Ishikawa (cell line): ENCODE data around the gene ZNF583.

Source experiments
- CEBPB ChIP-seq: IDR thresholded peaks from 2 replicates; pipeline ENCODE4 v1.6.1; 2012
- CREB1 ChIP-seq: IDR thresholded peaks from 2 replicates; pipeline ENCODE4 v1.6.1; 2012; ENCODE audit warnings: low read depth
- EGR1 ChIP-seq: IDR thresholded peaks from 2 replicates; pipeline ENCODE4 v1.6.1; 2012
- EP300 ChIP-seq: IDR thresholded peaks from 2 replicates; pipeline ENCODE4 v1.6.1; 2012; ENCODE audit warnings: borderline replicate concordance
- FOXM1 ChIP-seq: IDR thresholded peaks from 2 replicates; pipeline ENCODE4 v1.6.1; 2012; ENCODE audit warnings: low read depth, borderline replicate concordance
- MAX ChIP-seq: IDR thresholded peaks from 2 replicates; pipeline ENCODE4 v1.6.1; 2012
- NFIC ChIP-seq: IDR thresholded peaks from 2 replicates; pipeline ENCODE4 v1.6.1; 2012
- RAD21 ChIP-seq: IDR thresholded peaks from 2 replicates; pipeline ENCODE4 v1.6.1; 2012; ENCODE audit warnings: low read depth
- TAF1 ChIP-seq: IDR thresholded peaks from 2 replicates; pipeline ENCODE4 v1.6.1; 2012; ENCODE audit warnings: low read depth, mild to moderate bottlenecking
- TCF12 ChIP-seq: IDR thresholded peaks from 2 replicates; pipeline ENCODE4 v1.6.1; 2012; ENCODE audit warnings: low read depth
- TEAD4 ChIP-seq: IDR thresholded peaks from 2 replicates; pipeline ENCODE4 v1.6.1; 2012
- YY1 ChIP-seq: IDR thresholded peaks from 2 replicates; pipeline ENCODE4 v1.6.1; 2012; ENCODE audit warnings: low read depth
- ZBTB7A ChIP-seq: IDR thresholded peaks from 2 replicates; pipeline ENCODE4 v1.6.1; 2012; ENCODE audit warnings: low read depth
- TF ChIP-seq, protein P1 (sequence below): IDR thresholded peaks from 2 replicates; pipeline ENCODE4 v1.6.1; 2012
- TF ChIP-seq, protein P2 (sequence below): IDR thresholded peaks from 2 replicates; pipeline ENCODE4 v1.6.1; 2012; ENCODE audit warnings: low read depth, mild to moderate bottlenecking

Gene ZNF583

GRCh38 chr19:56369886-56370676 is 34.1 kb upstream of the ZNF583 start:
- TF ChIP-seq TEAD4 (no peak), TAF1 (no peak), EGR1 (no peak), CEBPB (peak; percentile 69; the same call in 1 of the 2 replicates)

DNA sequence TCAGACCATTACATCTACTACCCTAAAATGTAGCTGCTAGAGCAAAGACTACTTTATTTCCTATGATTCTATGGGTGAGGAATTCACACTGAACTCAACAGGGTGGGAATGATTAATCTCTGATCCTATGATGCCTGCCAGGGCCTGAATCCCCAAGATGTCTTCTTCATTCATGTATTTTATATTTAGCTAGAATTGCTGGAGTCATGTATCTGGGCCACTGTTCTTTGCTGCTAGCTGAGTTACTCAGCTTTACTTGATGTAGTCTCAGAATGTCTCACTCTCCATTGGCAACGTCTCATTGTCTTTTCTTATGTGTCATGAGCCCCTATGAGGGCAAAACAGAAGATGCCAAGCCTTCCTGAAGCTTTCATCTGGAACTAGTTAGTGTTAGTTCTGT is 31.9 kb upstream of the ZNF583 start:
- TF ChIP-seq TAF1: no peak
- no peak for TF ChIP-seq EGR1
- no peak for TF ChIP-seq CEBPB
- TF ChIP-seq RAD21: no peak
- TF ChIP-seq, protein P1, sequence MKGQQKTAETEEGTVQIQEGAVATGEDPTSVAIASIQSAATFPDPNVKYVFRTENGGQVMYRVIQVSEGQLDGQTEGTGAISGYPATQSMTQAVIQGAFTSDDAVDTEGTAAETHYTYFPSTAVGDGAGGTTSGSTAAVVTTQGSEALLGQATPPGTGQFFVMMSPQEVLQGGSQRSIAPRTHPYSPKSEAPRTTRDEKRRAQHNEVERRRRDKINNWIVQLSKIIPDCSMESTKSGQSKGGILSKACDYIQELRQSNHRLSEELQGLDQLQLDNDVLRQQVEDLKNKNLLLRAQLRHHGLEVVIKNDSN: no peak
- TF ChIP-seq EP300: no peak
- no peak for TF ChIP-seq MAX
- no peak for TF ChIP-seq ZBTB7A
- no peak for TF ChIP-seq FOXM1
- TF ChIP-seq CREB1: no peak
- TF ChIP-seq, protein P2, sequence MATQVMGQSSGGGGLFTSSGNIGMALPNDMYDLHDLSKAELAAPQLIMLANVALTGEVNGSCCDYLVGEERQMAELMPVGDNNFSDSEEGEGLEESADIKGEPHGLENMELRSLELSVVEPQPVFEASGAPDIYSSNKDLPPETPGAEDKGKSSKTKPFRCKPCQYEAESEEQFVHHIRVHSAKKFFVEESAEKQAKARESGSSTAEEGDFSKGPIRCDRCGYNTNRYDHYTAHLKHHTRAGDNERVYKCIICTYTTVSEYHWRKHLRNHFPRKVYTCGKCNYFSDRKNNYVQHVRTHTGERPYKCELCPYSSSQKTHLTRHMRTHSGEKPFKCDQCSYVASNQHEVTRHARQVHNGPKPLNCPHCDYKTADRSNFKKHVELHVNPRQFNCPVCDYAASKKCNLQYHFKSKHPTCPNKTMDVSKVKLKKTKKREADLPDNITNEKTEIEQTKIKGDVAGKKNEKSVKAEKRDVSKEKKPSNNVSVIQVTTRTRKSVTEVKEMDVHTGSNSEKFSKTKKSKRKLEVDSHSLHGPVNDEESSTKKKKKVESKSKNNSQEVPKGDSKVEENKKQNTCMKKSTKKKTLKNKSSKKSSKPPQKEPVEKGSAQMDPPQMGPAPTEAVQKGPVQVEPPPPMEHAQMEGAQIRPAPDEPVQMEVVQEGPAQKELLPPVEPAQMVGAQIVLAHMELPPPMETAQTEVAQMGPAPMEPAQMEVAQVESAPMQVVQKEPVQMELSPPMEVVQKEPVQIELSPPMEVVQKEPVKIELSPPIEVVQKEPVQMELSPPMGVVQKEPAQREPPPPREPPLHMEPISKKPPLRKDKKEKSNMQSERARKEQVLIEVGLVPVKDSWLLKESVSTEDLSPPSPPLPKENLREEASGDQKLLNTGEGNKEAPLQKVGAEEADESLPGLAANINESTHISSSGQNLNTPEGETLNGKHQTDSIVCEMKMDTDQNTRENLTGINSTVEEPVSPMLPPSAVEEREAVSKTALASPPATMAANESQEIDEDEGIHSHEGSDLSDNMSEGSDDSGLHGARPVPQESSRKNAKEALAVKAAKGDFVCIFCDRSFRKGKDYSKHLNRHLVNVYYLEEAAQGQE: no peak
- no peak for TF ChIP-seq TCF12
- TF ChIP-seq YY1: no peak
- no peak for TF ChIP-seq TEAD4
- no peak for TF ChIP-seq NFIC

DNA sequence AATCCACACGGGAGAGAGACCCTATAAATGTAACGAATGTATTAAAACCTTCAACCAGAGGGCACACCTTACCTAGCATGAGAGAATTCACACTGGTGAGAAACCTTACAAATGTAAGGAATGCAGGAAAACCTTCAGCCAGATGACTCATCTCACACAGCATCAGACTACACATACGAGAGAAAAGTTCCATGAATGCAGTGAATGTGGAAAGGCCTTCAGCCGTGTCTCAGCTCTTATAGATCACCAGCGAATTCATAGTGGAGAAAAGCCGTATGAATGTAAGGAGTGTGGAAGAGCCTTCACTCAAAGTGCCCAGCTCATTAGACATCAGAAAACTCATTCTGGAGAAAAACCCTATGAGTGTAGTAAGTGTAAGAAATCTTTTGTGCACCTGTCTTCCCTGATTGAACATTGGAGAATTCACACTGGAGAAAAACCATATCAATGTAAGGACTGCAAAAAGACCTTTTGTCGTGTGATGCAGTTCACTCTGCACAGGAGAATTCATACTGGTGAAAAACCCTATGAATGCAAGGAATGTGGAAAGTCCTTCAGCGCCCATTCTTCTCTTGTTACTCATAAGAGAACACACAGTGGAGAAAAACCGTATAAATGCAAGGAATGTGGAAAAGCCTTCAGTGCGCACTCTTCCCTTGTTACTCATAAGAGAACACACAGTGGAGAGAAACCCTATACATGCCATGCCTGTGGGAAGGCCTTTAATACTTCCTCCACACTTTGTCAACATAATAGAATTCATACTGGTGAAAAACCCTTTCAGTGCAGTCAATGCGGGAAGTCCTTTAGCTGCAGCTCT is 26.8 kb upstream of the ZNF583 start:
- TF ChIP-seq MAX (no peak), ZBTB7A (no peak), FOXM1 (no peak), TEAD4 (no peak), RAD21 (no peak), NFIC (no peak), EP300 (no peak), TAF1 (no peak), CEBPB (no peak)
- TF ChIP-seq, protein P1: no peak
- TF ChIP-seq, protein P2: no peak

- TF ChIP-seq RAD21: no peak
- no peak for TF ChIP-seq TAF1
- TF ChIP-seq, protein P1: no peak
- no peak for TF ChIP-seq CREB1
- TF ChIP-seq CEBPB: no peak
- TF ChIP-seq ZBTB7A: no peak
- TF ChIP-seq EGR1: no peak
- TF ChIP-seq, protein P2: no peak
- TF ChIP-seq TEAD4: peak; percentile 64
- TF ChIP-seq MAX: no peak
- no peak for TF ChIP-seq FOXM1
- TF ChIP-seq YY1: no peak
- TF ChIP-seq NFIC: peak; percentile 32; the same call in 1 of the 2 replicates
- TF ChIP-seq EP300: peak; percentile 17; the same call in 1 of the 2 replicates
- no peak for TF ChIP-seq TCF12
Measured at GRCh38 chr19:56383826-56384605, 20.1 kb upstream of the ZNF583 start.
